Endothelial cell of umbilical vein (primary cell): ENCODE results near the gene TMEM26.

Source experiments
- CTCF ChIP-seq, 2 donors: IDR thresholded peaks; 1 replicate in 1 of 2; 2 replicates in 1 of 2; pipeline ENCODE4 v1.5.1; 2011; ENCODE audit warnings: low read length in 2 of 2, mild to moderate bottlenecking in 2 of 2, moderate library complexity in 2 of 2, control low read depth in 1 of 2, inconsistent platforms in 1 of 2, low read depth in 1 of 2; ENCODE audit not compliant: insufficient read depth in 1 of 2; ENCODE audit errors: extremely low read depth in 1 of 2
- JUN ChIP-seq: IDR thresholded peaks from 2 replicates; pipeline ENCODE4 v1.6.1; 2011; ENCODE audit warnings: borderline replicate concordance, low read depth; ENCODE audit not compliant: insufficient read length, insufficient read depth
- POLR2A ChIP-seq: IDR thresholded peaks from 2 replicates; pipeline ENCODE4 v1.6.1; 2012; ENCODE audit warnings: low read depth, mild to moderate bottlenecking, control low read depth, low read length
- POLR2AphosphoS5 ChIP-seq: IDR thresholded peaks from 2 replicates; pipeline ENCODE4 v1.6.1; 2012; ENCODE audit warnings: low read depth, mild to moderate bottlenecking, control low read depth, low read length, moderate library complexity; ENCODE audit not compliant: insufficient read depth

GRCh38 chr10:61458031-61458430 lies 4.8 kb upstream of the TMEM26 start:
- TF ChIP-seq CTCF (IDR thresholded peaks at IDR 0.05; ENCODE audit: extremely low read depth in 1 of 2, insufficient read depth in 1 of 2, low read depth in 1 of 2, low read length in 2 of 2) (no peak), POLR2AphosphoS5 (no peak), POLR2A (no peak), JUN (no peak)
